NCI-H82 (cell line): ENCODE results near the gene UGT2B15.
"Not testable (repeated sequence)": the region's sequence is repeated elsewhere in the genome, so short reads cannot be mapped to it uniquely, and the experiment has no call there.

Experiments used
- DNase-seq: peaks from one replicate; lab custom pipeline; 2025; lab: John Stamatoyannopoulos, UW

The UGT2B15 gene

DNA sequence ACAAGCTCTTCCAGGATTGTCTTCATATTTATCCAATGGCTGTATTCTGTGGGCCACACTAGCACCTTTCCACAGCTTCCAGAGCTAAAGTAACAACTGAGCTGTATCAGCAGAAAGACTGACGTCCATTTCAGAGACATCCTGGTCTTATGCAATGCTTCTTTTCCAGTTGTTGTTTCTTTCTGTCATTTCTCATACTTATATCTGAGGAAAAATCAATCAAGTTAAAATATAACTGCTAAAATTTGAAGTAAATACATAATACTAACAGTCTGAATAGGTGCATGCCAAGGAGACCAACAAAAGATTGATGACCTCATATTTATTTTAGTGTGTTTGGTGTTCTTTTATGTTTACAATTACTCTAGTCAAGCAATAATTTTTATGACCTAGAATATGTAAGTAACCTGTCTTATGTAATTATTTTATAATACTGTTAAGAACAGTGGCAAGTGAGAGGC lies at the start of gene UGT2B15:
Gene UGT2B15, minus strand, starts transcription at position 174 of the 461 bp plus-strand sequence. Its CDS starts 34 bp downstream, at position 140.
- not testable (repeated sequence) for DNase-seq

DNA sequence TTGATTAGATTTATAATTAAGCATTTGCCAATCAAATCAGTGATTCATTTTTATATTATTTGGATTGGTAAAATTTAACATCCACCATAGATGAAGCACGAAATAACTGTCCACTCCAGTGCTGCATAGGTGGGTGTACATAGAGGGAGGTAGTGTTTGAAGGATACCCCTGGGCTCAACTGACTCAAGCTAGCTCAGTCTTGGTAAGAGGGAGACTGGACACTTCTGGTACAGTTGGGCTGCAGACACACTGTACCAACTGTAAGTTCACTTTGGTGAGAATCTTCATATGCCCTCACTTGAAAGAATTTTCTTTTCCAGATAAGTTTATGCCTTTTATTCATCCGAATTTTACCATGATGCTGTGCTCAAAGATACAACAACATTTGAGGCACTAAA lies 48.6 kb upstream of the UGT2B15 start:
- DNase-seq = no peak

DNA sequence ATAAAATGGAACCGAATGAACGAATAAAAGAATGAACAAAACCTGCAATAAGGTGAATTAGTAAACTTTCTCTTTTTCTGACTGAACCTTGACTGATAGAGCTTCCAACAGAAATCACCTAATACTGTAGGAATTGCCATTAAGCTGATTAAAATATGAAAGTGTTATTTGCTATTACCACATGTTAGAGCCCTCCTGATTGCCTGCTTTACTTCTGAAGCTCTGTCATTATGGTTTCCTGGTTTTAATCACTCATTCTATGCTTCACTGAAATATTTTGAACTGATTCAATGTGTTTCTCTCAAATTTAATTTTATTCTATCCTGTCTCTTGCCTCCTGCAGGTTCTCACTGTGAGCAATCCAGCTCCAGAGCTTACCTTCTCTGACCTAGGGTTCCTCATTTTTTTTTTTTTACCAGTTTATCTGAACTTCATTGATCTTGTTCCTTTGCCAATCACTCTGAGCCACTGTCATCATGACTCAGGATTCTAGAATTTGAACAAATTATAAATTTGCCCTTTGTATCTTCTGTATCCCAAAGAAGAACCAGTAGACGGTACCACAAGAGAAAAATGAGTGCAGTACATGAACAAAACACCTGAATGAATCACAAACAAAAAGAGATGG lies 48.1 kb upstream of the UGT2B15 start:
- DNase-seq = no peak

DNA sequence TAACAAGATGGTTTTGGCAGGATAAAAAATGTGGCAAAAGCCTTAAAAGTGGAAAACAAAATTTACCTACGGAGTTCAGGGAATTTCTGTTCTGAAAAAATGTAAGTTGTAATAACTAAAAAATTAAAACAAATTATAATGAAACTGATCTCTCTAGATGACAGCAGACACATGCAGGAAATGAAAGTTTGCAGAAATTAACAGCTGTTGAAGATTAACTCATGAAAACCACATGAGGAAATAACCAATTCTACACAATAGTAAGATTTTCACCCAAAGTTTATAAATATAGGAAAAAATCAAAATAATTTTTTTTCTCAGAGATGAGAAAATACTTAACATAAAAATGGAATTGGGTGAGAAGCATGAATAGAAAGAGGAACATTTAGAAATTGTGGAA lies 47.5 kb upstream of the UGT2B15 start:
- DNase-seq = no peak

DNA sequence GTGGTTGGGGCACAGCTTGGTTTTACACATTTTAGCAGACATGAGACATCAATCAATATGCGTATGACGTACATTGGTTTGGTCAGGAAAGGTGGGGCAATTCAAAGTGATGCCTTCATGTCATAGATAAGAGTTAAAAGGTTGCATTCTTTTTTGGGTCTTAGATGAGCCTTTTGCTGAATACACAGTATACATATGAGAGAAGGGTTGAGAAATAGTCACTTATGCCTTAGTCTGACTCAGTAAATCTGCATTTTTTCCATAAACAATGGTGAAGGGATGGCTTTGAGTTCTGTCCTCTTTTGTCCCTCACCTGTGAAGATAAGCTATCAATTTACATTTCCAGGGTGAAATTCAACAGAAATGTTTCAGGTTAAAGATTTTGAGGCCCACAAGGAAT lies 43.9 kb upstream of the UGT2B15 start:
- DNase-seq = no peak

DNA sequence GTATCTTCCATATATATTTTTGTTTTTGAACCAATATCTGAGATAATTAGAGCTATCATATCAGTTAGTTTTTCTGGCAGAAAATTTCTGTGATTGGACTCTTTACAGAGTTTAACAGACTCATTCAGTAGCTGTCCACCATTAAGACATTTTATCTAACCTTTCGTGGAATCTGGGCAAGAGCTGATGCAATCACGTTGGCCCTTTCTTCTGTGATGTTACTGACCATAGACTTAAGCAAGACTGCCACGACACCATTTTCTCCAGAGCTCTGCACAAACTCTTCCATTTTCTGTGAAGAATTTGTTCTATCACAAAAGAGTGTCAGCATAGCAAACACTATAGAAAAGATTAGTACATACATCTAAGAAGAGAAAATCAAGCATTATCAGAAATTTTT lies 41.8 kb upstream of the UGT2B15 start:
- DNase-seq = no peak

DNA sequence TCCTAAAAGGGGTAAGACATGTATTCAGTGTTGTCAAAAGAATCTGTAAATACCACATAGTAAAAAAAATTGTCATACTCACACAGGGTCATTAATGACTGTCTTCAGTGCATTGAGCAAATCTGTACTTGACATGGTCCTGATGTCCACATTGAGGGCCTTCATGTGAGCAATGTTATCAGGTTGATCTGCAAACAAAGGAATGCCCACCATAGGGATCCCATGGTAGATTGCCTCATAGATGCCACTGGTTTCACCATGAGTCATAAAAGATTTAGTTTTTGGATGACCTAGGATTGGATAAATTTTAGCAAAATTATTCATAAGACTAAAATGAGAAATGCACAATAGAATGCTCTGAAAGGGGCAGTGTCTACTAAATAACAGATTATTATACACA lies 38.1 kb upstream of the UGT2B15 start:
- no peak for DNase-seq

DNA sequence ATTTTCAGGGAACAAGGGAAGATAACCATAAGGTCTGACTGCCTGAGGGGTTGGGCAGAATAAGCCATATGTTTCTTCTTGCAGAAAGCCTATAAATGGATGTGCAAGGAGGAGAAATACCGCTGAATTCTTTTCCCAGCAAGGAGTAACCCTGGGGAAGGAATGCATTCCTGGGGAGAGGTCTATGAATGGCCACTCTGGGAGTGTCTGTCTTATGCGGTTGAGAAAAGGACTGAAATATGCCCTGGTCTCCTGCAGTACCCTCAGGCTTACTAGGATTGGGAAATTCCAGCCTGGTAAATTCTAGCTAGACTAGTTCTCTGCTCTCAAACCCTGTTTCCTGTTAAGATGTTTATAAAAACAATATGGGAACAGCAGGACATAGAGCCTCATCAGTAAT lies 32.7 kb upstream of the UGT2B15 start:
- DNase-seq = not testable (repeated sequence)

DNA sequence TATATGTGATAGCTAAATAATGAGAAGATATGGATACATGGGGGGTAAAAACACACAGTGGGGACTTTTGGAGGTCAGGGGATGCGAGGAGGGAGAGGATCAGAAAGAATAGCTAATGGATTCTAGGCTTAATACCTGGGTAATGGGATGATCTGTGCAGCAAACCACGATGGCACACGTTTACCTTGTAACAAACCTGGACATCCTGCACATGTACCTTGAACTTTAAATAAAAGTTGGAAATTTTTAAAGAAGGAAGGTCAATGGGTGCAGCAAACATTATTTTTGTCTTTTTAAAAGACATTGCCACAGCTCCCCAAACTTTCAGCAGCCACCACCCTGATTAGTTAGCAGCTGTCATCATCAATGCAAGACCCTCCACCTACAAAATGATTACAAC lies 29.7 kb upstream of the UGT2B15 start:
- no peak for DNase-seq

DNA sequence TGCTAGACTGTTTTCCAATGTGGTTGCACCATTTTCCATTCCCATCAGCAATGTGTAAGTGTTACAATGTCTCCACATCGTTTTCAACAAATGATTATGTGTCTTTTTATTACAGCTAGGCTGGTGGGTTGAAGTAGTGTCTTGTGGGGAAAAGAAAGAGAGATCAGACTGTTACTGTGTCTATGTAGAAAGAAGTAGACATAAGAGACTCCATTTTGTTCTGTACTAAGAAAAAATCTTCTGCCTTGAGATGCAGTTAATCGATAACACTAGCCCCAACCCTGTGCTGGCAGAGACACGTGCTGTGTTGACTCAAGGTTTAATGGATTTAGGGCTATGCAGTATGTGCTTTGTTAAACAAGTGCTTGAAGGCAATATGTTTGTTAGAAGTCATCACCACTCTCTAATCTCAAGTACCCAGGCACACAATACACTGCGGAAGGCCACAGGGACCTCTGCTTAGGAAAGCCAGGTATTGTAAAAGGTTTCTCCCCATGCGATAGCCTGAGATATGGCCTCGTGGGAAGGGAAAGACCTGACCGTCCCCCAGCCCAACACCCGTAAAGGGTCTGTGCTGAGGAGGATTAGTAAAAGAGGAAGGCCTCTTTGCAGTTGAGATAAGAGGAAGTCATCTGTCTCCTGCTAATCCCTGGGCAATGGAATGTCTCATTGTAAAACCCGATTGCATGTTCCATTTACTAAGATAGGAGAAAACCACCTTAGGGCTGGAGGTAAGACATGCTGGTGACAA lies 23.0 kb upstream of the UGT2B15 start:
- peak; percentile 17 for DNase-seq

DNA sequence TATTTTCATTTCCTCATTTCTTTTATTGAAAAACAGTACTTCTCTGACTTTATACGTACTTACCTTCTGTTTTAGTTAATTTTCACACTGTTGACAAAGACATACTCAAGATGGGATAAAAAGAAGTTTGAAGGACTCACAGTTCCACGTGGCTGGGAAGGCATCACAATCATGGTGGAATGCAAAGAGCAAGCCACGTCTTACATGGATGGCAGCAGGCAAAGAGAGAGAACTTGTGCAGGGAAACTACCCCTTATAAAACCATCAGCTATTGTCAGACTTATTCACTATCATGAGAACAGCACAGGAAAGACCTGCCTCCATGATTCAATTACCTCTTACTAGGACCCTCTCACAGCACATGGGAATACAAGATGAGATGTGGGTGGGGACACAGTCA lies 20.7 kb upstream of the UGT2B15 start:
- DNase-seq = no peak

DNA sequence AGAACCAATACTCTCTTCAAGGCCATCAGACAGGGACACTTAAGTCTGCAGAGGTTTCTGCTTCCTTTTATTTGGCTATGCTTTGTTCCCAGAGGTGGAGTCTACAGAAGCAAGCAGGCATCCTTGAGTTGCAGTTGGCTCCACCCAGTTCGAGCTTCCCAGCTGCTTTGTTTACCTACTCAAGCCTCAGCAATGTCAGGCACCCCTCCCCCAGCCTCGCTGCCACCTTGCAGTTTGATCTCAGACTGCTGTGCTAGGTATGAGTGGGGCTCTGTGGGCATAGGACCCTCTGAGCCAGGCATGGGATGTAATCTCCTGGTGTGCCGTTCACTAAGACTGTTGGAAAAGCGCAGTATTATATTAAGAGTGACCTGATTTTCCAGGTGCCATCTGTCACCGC lies 12.6 kb upstream of the UGT2B15 start:
- DNase-seq = peak; percentile 10

DNA sequence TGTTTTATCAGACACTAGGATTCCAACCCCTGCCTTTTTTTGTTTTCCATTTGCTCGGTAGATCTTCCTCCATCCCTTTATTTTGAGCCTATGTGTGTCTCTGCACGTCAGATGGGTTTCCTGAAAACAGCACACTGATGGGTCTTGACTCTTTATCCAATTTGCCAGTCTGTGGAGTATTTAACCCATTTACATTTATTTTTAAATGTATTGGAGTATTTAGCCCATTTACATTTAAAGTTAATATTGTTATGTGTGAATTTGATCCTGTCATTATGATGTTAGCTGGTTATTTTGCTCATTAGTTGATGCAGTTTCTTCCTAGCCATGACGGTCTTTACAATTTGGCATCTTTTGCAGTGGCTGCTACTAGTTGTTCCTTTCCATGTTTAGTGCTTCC lies 10.8 kb upstream of the UGT2B15 start:
- peak; percentile 5 for DNase-seq

DNA sequence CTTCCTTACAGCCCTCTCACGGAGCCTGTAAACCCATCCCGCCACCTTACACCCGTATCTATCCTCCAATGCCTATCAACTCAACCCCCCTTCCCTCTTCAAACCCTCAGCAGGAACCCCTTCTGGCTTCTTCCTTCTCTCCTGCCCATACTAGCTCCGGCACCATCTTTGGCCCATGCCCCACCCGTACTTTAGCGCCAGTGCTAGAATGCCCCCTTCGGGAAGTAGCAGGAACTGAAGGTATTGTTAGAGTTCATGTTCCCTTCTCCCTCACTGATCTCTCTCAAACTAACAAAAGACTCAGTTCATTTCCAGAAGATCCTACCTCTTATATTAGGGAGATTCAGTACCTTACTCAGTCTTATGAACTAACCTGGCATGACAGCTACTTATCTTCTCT lies 2.7 kb upstream of the UGT2B15 start:
- peak; percentile 26 for DNase-seq

DNA sequence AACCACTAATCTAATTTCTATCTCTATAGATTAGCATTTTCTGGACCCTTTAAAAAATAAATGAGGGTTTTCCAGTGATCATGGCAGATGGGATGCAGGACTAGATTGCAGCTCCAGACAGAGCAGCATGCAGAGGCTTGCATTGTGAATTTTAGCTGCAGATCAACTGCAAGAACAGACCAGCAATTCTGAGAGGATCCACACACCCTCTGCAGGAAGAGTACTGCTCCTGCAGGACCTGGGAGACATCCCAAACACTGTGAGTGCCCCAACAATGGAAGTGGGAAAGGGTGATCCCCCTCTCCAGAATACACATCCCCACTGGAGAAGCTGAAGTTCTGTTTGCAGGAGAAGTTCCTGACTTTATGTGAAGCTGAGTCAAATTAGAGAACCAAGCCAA lies 765 bp upstream of the UGT2B15 start:
- DNase-seq = not testable (repeated sequence)

DNA sequence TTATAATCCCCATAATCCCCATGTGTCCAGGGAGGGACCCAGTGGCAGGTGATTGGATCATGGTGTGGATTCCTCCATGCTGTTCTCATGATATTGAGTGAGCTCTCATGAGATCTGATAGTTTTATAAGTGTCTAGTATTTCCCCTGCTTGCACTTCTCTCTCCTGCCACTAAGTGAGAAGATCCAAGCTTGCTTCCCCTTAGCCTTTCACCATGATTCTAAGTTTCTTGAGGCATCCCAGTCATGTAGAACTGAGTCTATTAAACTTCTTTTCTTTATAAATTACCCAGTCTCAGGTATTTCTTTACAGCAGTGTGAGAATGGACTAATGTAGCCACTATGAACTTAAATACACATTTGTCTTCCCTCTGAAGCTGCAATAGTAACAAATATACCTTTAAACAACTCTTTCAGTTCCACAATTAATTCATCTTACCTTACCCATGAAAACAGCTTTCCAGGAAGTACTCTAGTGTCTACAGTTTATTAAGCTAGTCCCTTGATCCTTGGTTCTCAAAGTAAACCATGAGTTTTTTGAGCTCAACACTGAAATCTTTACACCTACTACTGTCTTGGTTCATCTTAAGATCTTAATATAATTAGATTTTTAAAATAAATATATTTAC lies 1.8 kb downstream of the UGT2B15 start:
- DNase-seq = not testable (repeated sequence)

DNA sequence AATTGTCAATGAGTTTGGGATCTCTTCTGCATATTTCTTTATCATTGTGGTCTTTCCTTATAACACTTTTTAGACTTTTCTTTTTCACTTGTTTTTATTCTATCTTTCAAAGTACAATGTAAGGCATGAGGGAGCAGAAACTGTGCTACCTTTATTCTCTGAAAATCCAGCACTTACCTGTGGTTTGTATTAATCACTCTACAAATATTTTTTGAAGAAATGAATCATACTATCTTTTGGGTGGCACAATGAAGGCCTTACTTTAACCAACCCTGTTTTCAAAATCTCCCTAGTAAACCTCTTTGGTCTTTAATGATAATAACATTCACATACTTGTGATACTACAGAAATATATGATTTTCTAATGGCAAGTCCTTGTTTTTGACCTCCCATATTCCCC lies 2.9 kb downstream of the UGT2B15 start:
- not testable (repeated sequence) for DNase-seq

DNA sequence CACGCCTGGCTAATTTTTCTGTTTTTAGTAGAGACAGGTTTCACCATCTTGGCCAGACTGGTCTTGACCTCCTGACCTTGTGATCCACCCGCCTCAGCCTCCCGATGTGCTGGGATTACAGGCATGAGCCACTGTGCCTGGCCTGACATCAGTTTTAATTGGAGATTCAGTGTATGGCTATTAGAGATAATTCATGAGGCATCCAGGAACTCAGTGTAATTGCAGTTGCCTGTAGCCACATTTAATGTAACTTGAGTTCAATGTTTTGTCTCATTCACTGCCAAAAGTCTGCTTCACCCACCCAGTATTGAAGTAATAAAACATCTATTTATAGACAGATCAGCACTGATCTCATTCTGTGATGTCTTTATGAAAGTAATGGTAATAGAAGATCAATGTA lies 5.7 kb downstream of the UGT2B15 start:
- not testable (repeated sequence) for DNase-seq

DNA sequence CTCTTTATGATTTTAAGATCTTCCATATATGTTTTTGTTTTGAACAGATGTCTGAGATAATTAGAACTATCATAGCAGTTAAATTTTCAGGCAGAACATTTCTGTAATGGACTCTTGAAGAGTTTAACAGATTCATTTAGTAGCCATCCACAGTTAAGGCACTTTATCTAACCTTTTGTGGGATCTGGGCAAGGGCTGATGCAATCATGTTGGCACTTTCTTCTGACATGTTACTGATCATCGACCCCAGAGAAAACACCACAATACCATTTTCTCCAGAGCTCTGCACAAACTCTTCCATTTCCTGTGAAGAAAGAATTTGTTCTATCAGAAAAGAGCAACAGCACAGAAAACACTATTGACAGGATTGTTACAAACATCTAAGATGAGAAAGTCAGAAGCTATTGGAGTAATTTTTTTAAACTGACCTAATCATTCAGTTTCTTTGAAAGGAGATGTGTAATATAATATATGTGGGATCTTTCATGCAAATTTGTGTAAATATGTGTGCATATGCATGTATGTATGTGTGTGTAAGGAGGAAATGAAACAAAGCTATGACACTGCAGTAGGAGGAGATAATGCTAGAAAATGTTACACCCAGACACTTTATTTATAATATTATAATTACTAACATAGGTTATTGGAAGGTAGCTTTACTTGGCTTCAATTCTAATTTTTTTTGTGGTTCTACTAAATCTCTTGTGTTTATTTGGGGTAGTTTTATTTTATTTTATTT lies 7.4 kb downstream of the UGT2B15 start:
- DNase-seq = not testable (repeated sequence)

DNA sequence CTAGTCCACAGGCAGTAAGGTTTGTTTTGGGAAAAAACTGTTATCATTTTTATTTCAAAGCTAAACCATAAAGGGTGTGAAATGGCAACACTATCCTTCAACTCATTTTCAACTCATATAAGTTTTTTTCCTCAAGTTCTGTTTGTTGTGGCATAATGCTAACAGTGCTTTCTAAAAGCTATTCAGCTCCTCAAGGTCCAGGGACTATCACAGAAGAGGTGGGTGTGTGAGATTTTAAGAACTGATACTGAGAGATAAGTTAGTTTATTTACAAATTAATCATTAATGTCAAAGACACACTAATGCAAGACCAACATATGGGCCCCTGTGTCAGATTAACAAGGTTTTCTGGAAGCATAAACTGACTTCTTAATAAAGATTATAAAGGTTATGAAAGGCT lies 11.8 kb downstream of the UGT2B15 start:
- no peak for DNase-seq

DNA sequence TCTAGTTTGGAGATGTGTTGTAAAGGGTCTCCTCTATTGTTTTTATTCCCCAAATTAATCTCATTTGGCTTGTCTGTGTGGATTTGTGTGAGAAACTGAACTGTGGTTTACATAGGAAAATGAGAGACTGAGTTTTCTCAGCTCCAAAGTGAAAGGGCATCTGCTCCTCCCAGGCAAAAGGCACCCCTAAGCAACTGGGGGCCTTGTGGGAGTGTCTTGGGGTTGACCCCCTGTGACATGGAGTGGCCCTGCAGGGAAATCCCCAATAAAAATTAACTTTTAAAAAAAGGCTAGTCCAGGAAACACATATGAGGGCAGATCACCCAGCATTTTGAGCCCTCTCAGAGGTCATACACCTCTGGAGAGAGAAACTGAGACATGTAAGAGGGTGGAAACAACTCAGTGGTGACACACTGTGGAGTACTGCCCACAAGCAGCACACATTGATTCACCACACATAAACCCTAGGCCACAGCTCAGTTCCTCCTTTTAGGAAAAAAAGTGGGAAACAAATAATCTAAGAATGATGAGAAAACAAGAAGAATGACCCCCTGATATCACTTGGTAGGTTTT lies 13.3 kb downstream of the UGT2B15 start:
- not testable (repeated sequence) for DNase-seq

DNA sequence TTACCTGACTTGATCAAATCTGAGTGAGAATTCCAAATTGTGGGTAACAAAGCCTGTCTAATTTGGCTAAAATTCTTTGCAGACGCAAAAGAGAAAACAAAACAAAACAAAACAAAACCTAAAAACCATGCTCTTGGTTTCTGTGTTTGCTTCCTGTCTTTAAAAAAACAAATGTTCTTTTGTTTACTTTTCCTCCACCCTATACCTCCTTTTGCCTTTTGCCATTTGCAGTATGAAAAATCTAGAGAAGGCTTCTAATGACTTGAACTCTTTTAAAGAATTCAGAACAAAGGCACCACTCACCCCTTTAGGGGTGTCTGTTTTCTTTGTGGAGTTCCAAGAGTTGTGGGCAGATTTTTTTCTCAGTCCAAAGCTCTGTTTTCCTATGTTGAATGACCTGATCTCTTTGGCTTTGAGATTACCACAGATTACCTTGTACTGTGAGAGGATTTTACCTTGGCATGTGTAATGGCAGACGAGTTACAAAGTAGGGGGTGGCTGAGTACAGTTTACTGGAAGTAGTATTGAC lies 13.9 kb downstream of the UGT2B15 start:
- peak; percentile 2 for DNase-seq
